IMR-90 (cell line): ENCODE measurements around the gene ABHD12B. TPM values are rescaled to one million over a fixed set of nuclear protein-coding genes. Genes with fewer than 3 reads are reported as not detected.

ENCODE experiments used
- ATAC-seq: fragments of 200-7000 bp; cut with Tn5 transposase; 2 replicates; pipeline ENCODE4 v1.9.1; 2020; ENCODE audit warnings: low read depth, mild to moderate bottlenecking, moderate library complexity
- BruUV-seq: library from RNA; stranded (reverse); fragments of 400-500 nt; replicated peaks from 2 replicates; lab custom pipeline; 2021; lab: Mats Ljungman, UMichigan
- CTCF ChIA-PET: fragments of 300-600 bp; formaldehyde crosslinking; extraction: SDS; loops from one replicate; lab custom pipeline; 2021; ENCODE audit warnings: antibody characterized with exemption; lab: Yijun Ruan, JAX
- POLR2A ChIA-PET: fragments of 300-600 bp; sonication (Branson Sonifier 250); formaldehyde crosslinking; loops from one replicate; lab custom pipeline; 2022; ENCODE audit warnings: antibody characterized with exemption; ENCODE audit not compliant: unreplicated experiment; lab: Charles Lee
- DNase-seq: peaks from one replicate; pipeline ENCODE4 v3.0.0; 2013
- H2AFZ ChIP-seq: replicated peaks from 2 replicates; pipeline ENCODE3; 2013; ENCODE audit warnings: low read length, mild to moderate bottlenecking; ENCODE audit not compliant: poor library complexity
- H2AK5ac ChIP-seq: 2 replicates; pipeline ENCODE4 v1.6.1; 2013; ENCODE audit warnings: low read depth, low read length, inconsistent platforms
- H2AK9ac ChIP-seq: replicated peaks from 2 replicates; pipeline ENCODE3; 2013; ENCODE audit warnings: mild to moderate bottlenecking, low read depth, low read length, moderate library complexity; ENCODE audit not compliant: poor library complexity
- H2BK120ac ChIP-seq: 2 replicates; pipeline ENCODE4 v1.6.1; 2013; ENCODE audit warnings: low read depth, low read length, inconsistent platforms
- H2BK15ac ChIP-seq: 3 replicates; pipeline ENCODE4 v1.6.1; 2013; ENCODE audit warnings: low read depth, low read length, inconsistent platforms
- H2BK20ac ChIP-seq: 2 replicates; pipeline ENCODE4 v1.6.1; 2013; ENCODE audit warnings: low read depth, mild to moderate bottlenecking, inconsistent platforms, low read length, moderate library complexity
- H2BK5ac ChIP-seq: 2 replicates; pipeline ENCODE4 v1.6.1; 2013; ENCODE audit warnings: mild to moderate bottlenecking, low read depth, low read length, inconsistent platforms; ENCODE audit not compliant: poor library complexity, severe bottlenecking
- H3K14ac ChIP-seq: replicated peaks from 2 replicates; pipeline ENCODE4 v1.6.1; 2013; ENCODE audit warnings: low read depth, low read length, inconsistent platforms
- H3K18ac ChIP-seq: 2 replicates; pipeline ENCODE4 v1.6.1; 2013; ENCODE audit warnings: low read depth, low read length, control low read depth
- H3K23ac ChIP-seq: 2 replicates; pipeline ENCODE4 v1.6.1; 2013; ENCODE audit warnings: low read depth, low read length, inconsistent platforms
- H3K27ac ChIP-seq: 2 replicates; pipeline ENCODE4 v1.5.1; 2013; ENCODE audit warnings: mild to moderate bottlenecking, control low read depth, low read length; ENCODE audit not compliant: insufficient read depth
- H3K27me3 ChIP-seq: 2 replicates; pipeline ENCODE4 v1.6.1; 2013; ENCODE audit warnings: low read length; ENCODE audit not compliant: control insufficient read depth, insufficient read depth
- H3K36me3 ChIP-seq: 2 replicates; pipeline ENCODE4 v1.6.1; 2013; ENCODE audit warnings: low read length, mixed read lengths; ENCODE audit not compliant: control insufficient read depth, insufficient read depth
- H3K4ac ChIP-seq: 2 replicates; pipeline ENCODE4 v1.6.1; 2013; ENCODE audit warnings: low read depth, low read length, inconsistent platforms
- H3K4me1 ChIP-seq: 2 replicates; pipeline ENCODE4 v1.6.1; 2013; ENCODE audit warnings: low read length, mixed read lengths; ENCODE audit not compliant: control insufficient read depth, insufficient read depth
- H3K4me2 ChIP-seq: 2 replicates; pipeline ENCODE4 v1.6.1; 2013; ENCODE audit warnings: low read depth, mild to moderate bottlenecking, control low read depth, low read length, moderate library complexity
- H3K4me3 ChIP-seq: 2 replicates; pipeline ENCODE4 v1.5.1; 2013; ENCODE audit warnings: low read depth, mild to moderate bottlenecking, control low read depth, low read length, moderate library complexity; ENCODE audit not compliant: insufficient read depth
- H3K56ac ChIP-seq: 2 replicates; pipeline ENCODE4 v1.6.1; 2013; ENCODE audit warnings: low read length, inconsistent platforms; ENCODE audit not compliant: insufficient read depth; ENCODE audit errors: extremely low read depth
- H3K79me1 ChIP-seq, 2 experiments: 2 replicates each; pipeline ENCODE4 v1.6.1; 2013; ENCODE audit warnings: low read length in 2 of 2, inconsistent platforms in 1 of 2, low read depth in 1 of 2
- H3K9ac ChIP-seq: 2 replicates; pipeline ENCODE4 v1.6.1; 2013; ENCODE audit warnings: low read depth, low read length, control low read depth
- H3K9me1 ChIP-seq: 2 replicates; pipeline ENCODE4 v1.6.1; 2013; ENCODE audit warnings: low read length, inconsistent platforms; ENCODE audit not compliant: insufficient read depth
- H3K9me3 ChIP-seq: 2 replicates; pipeline ENCODE4 v1.6.1; 2013; ENCODE audit warnings: low read length; ENCODE audit not compliant: control insufficient read depth, insufficient read depth
- H4K20me1 ChIP-seq: 2 replicates; pipeline ENCODE4 v1.6.1; 2013; ENCODE audit warnings: low read length, inconsistent platforms; ENCODE audit not compliant: insufficient read depth
- H4K5ac ChIP-seq: 2 replicates; pipeline ENCODE4 v1.6.1; 2013; ENCODE audit warnings: mild to moderate bottlenecking, low read depth, low read length, control low read depth
- H4K8ac ChIP-seq, 2 experiments: 2 replicates each; pipeline ENCODE4 v1.6.1; 2013; ENCODE audit warnings: low read depth in 2 of 2, low read length in 2 of 2, control low read depth in 1 of 2, inconsistent platforms in 1 of 2
- H4K91ac ChIP-seq: 2 replicates; pipeline ENCODE4 v1.6.1; 2013; ENCODE audit warnings: low read depth, low read length, inconsistent platforms; ENCODE audit not compliant: insufficient read depth
- BHLHE40 ChIP-seq: fragments of 150-350 bp; IDR thresholded peaks from 2 replicates; pipeline ENCODE4 v1.6.1; 2016; ENCODE audit warnings: mild to moderate bottlenecking, low read depth, low read length
- CEBPB ChIP-seq: IDR thresholded peaks from 2 replicates; pipeline ENCODE4 v1.6.1; 2012; ENCODE audit warnings: low read depth, low read length, improper control_type of control experiment
- CHD1 ChIP-seq: IDR thresholded peaks from 2 replicates; pipeline ENCODE4 v1.6.1; 2012; ENCODE audit warnings: low read depth, low read length, improper control_type of control experiment
- CTCF ChIP-seq: conservative IDR thresholded peaks from 2 replicates; pipeline ENCODE4 v1.5.1; 2012; ENCODE audit warnings: mild to moderate bottlenecking, low read depth, low read length, improper control_type of control experiment
- ELK1 ChIP-seq: fragments of 150-350 bp; IDR thresholded peaks from 2 replicates; pipeline ENCODE4 v1.6.1; 2016; ENCODE audit warnings: low read depth, mild to moderate bottlenecking, low read length, moderate library complexity, borderline replicate concordance
- FOS ChIP-seq: fragments of 150-350 bp; IDR thresholded peaks from 2 replicates; pipeline ENCODE4 v1.6.1; 2016; ENCODE audit warnings: low read depth, low read length
- MAFK ChIP-seq: IDR thresholded peaks from 2 replicates; pipeline ENCODE4 v1.6.1; 2012; ENCODE audit warnings: low read depth, low read length, improper control_type of control experiment
- MXI1 ChIP-seq: IDR thresholded peaks from 2 replicates; pipeline ENCODE4 v1.6.1; 2012; ENCODE audit warnings: low read depth, mild to moderate bottlenecking, low read length, moderate library complexity, borderline replicate concordance
- RAD21 ChIP-seq: IDR thresholded peaks from 2 replicates; pipeline ENCODE4 v1.6.1; 2012; ENCODE audit warnings: low read length, improper control_type of control experiment
- RCOR1 ChIP-seq: IDR thresholded peaks from 2 replicates; pipeline ENCODE4 v1.6.1; 2012; ENCODE audit warnings: mild to moderate bottlenecking, low read length, improper control_type of control experiment; ENCODE audit not compliant: insufficient replicate concordance
- RFX5 ChIP-seq: IDR thresholded peaks from 2 replicates; pipeline ENCODE4 v1.8.0; 2012; ENCODE audit warnings: low read depth, mild to moderate bottlenecking, low read length, moderate library complexity
- SMC3 ChIP-seq: fragments of 150-350 bp; IDR thresholded peaks from 2 replicates; pipeline ENCODE4 v1.6.1; 2016; ENCODE audit warnings: low read depth, mild to moderate bottlenecking, antibody characterized with exemption, low read length, moderate library complexity
- USF2 ChIP-seq: fragments of 150-350 bp; IDR thresholded peaks from 2 replicates; pipeline ENCODE4 v1.6.1; 2017; ENCODE audit warnings: mild to moderate bottlenecking, antibody characterized with exemption, low read length, low read depth
- WGBS, 2 experiments: methylation state at CpG; one replicate each; pipeline versions ENCODE4 v1.1.5 to v1.1.7; 2013; ENCODE audit warnings: missing lambda C conversion rate in 2 of 2; ENCODE audit not compliant: insufficient read length in 1 of 2; ENCODE audit errors: extremely low coverage in 2 of 2; 5-methylcytosine and 5-hydroxymethylcytosine counted together
- dilution Hi-C: fragments of 300-500 bp; cut with HindIII; formaldehyde crosslinking; loops from one replicate; pipeline ENCODE4 v1.14.3; 2018; ENCODE audit warnings: low sequenced_read_pairs; ENCODE audit not compliant: unreplicated experiment
- in situ Hi-C: fragments of 300-500 bp; cut with MboI; formaldehyde crosslinking; loops from 3 replicates; pipeline ENCODE4 v1.14.3; 2019; ENCODE audit warnings: low sequenced_read_pairs, inconsistent platforms, mixed read lengths
- intact Hi-C: fragments of 100-400 bp; cut with micrococcal nuclease; formaldehyde crosslinking; loops from 2 replicates; pipeline ENCODE4 v1.10.0; 2022
- polyA plus RNA-seq, 3 experiments: library from polyadenylated mRNA; depleted of rRNA; stranded (reverse); fragments of >200 nt; gene quantifications; 2 replicates each; pipeline ENCODE4 v1.2.3, GENCODE V29; 2012; ENCODE audit warnings: low replicate concordance in 1 of 3
- total RNA-seq: library from RNA; depleted of rRNA; stranded (reverse); fragments of >200 nt; gene quantifications from 2 replicates; pipeline ENCODE4 v1.2.3, GENCODE V29; 2012

Gene ABHD12B
- total and polyA plus RNA-seq, 2 of the 4 experiments (the other 2 are of a cell fraction): 0.18 TPM; not detected in 1

- TF ChIP-seq USF2 (no peak), MXI1 (no peak), MAFK (no peak), RCOR1 (no peak), RAD21 (no peak)
These were observed 46.5 kb upstream of the ABHD12B start (continued) for GRCh38 chr14:50825307-50825706.

- CTCF ChIA-PET: no interaction called here
- no peak overlapping the region for H3K56ac ChIP-seq
- no peak for ATAC-seq
- H3K27me3 ChIP-seq: no peaks in the 10 kb centered on the region
- no peaks in the 10 kb centered on the region for H3K9me3 ChIP-seq
- H3K9ac ChIP-seq: no peak overlapping the region
- no peak overlapping the region for H4K91ac ChIP-seq
- 91% methylated on average over 4 of the region's 8 CpGs; no CpG with 5 or more reads in 1 of the 2 experiments for WGBS, 2 experiments
- dilution Hi-C loops: no loop called here
- H2AK9ac ChIP-seq: no peak overlapping the region
- no peak overlapping the region for H4K5ac ChIP-seq
- no peak overlapping the region for H2AK5ac ChIP-seq
- no peak overlapping the region for H3K4me3 ChIP-seq
- H2AFZ ChIP-seq: no peak overlapping the region
- H2BK15ac ChIP-seq: no peak overlapping the region
- TF ChIP-seq CEBPB (no peak), CHD1 (no peak), MAFK (no peak), RCOR1 (no peak), RAD21 (no peak), FOS (no peak), CTCF (no peak), SMC3 (no peak), BHLHE40 (no peak), ELK1 (no peak), RFX5 (no peak)
- H3K9me1 ChIP-seq: peaks cover 20% of the 10 kb centered on the region
- peaks cover 45 to 81% of the 10 kb centered on the region in 2 experiments for H3K79me1 ChIP-seq
- no peak overlapping the region for H4K8ac ChIP-seq
- H3K23ac ChIP-seq: no peak overlapping the region
- H3K36me3 ChIP-seq: no peaks in the 10 kb centered on the region; the same call in 1 of the 2 replicates
- no peak for DNase-seq
- H2BK5ac ChIP-seq: no peak overlapping the region
- H2BK20ac ChIP-seq: no peak overlapping the region
- H3K4ac ChIP-seq: no peak overlapping the region
- in situ Hi-C loops: no loop called here
- H3K4me2 ChIP-seq: no peak overlapping the region
- BruUV-seq: no TSS peak
- H2BK120ac ChIP-seq: no peak overlapping the region
- no peak overlapping the region for H3K14ac ChIP-seq
- peaks cover 23% of the 10 kb centered on the region for H3K4me1 ChIP-seq
- no peak overlapping the region for H3K18ac ChIP-seq
- POLR2A ChIA-PET: interaction anchor here (0.7 kb wide), 2 partner anchors 33 to 98 kb away, joined by 3 to 4 read pairs; no protein-coding TSS in a partner anchor
- H4K20me1 ChIP-seq: peaks cover 77% of the 10 kb centered on the region
- H3K27ac ChIP-seq: no peak overlapping the region
- intact Hi-C loops: no loop called here
These were observed 45.2 kb upstream of the ABHD12B start for GRCh38 chr14:50826681-50827080.
